Measurements from ENCODE around the gene PLK4.
"Not testable (repeated sequence)": the region's sequence is repeated elsewhere in the genome, so short reads cannot be mapped to it uniquely, and the experiment has no call there.

The PLK4 gene

GRCh38 chr4:127916512-127916911 lies 35.8 kb downstream of the PLK4 start:
- DNase-seq = no peak

GRCh38 chr4:127917151-127917550 lies 36.5 kb downstream of the PLK4 start:
- DNase-seq = no peak

- DNase-seq = no peak
Measured at GRCh38 chr4:127920521-127920920, 39.8 kb downstream of the PLK4 start.

- no peak for DNase-seq
Measured at GRCh38 chr4:127922226-127922625, 41.5 kb downstream of the PLK4 start.

GRCh38 chr4:127925720-127926119 lies 45.0 kb downstream of the PLK4 start:
- not testable (repeated sequence) for DNase-seq

GRCh38 chr4:127930175-127930574 lies 49.5 kb downstream of the PLK4 start:
- no peak for DNase-seq

- DNase-seq = not testable (repeated sequence)
Measured at GRCh38 chr4:127931836-127932235, 51.1 kb downstream of the PLK4 start.

- no peak for DNase-seq
Measured at GRCh38 chr4:127936974-127937373, 56.3 kb downstream of the PLK4 start.
